HCT116 (cell line): ENCODE measurements around the gene CYP17A1. TPM values are rescaled to one million over a fixed set of nuclear protein-coding genes. Genes with fewer than 3 reads are reported as not detected.
A peak's percentile ranks its signal among the peaks of the same experiment; 100 is the strongest.

ENCODE experiments used
- ATAC-seq: fragments of 200-7000 bp; cut with Tn5 transposase; 2 replicates; pipeline ENCODE4 v1.9.1; 2020; ENCODE audit warnings: mild to moderate bottlenecking, moderate library complexity
- BruUV-seq: library from RNA; stranded (reverse); fragments of 400-500 nt; replicated peaks from 2 replicates; lab custom pipeline; 2021; lab: Mats Ljungman, UMichigan
- CTCF ChIA-PET: fragments of 300-600 bp; sonication (Branson Sonifier 250); formaldehyde crosslinking; loops from one replicate; lab custom pipeline; 2021; ENCODE audit warnings: antibody characterized with exemption; lab: Charles Lee
- POLR2A ChIA-PET: fragments of 300-600, 350-600 bp; sonication (Branson Sonifier 250); formaldehyde crosslinking; loops from one replicate; lab custom pipeline; 2021; ENCODE audit warnings: antibody characterized with exemption; lab: Charles Lee
- RAD21 ChIA-PET, 2 experiments: fragments of 300-600 bp; sonication (Branson Sonifier 250); formaldehyde crosslinking; loops; one replicate each; lab custom pipeline; 2023; ENCODE audit warnings: low total read pairs in 2 of 2; ENCODE audit not compliant: uncharacterized antibody in 2 of 2, unreplicated experiment in 2 of 2, low non-redundant PET in 1 of 2; lab: Charles Lee
- DNase-seq: peaks from one replicate; pipeline ENCODE4 v3.0.0-alpha.2; 2010; ENCODE audit warnings: low read depth, low spot score
- H2AFZ ChIP-seq: fragments of 200-600 bp; shearing (Covaris generic), sonication (generic); 2 replicates; pipeline ENCODE4 v1.6.1; 2017; ENCODE audit warnings: low read depth, mixed run types, mixed read lengths, antibody characterized with exemption, low read length; ENCODE audit not compliant: poor library complexity, severe bottlenecking
- H3K27ac ChIP-seq: 2 replicates; pipeline ENCODE4 v1.5.1; 2012; ENCODE audit warnings: low read depth, low read length
- H3K27me3 ChIP-seq: fragments of 200-600 bp; sonication (generic); 2 replicates; pipeline ENCODE4 v1.6.1; 2016; ENCODE audit warnings: mixed run types, low read length, mixed read lengths; ENCODE audit not compliant: insufficient read depth
- H3K36me3 ChIP-seq, 2 experiments: fragments of 200-500 bp in 1 of 2; fragments of 200-600 bp in 1 of 2; sonication (Bioruptor generic) in 1 of 2; sonication (generic) in 1 of 2; 2 replicates each; pipeline versions ENCODE4 v1.5.1 to v1.6.1; 2014 to 2016; ENCODE audit warnings: low read length in 2 of 2, inconsistent platforms in 1 of 2, mixed read lengths in 1 of 2, mixed run types in 1 of 2; ENCODE audit not compliant: insufficient read depth in 2 of 2, control insufficient read depth in 1 of 2
- H3K4me1 ChIP-seq, 2 experiments: fragments of 200-600 bp in 1 of 2; sonication (generic) in 1 of 2; 2 replicates each; pipeline versions ENCODE4 v1.5.1 to v1.6.1; 2012 to 2017; ENCODE audit warnings: low read length in 2 of 2, inconsistent platforms in 1 of 2, mild to moderate bottlenecking in 1 of 2, mixed read lengths in 1 of 2, mixed run types in 1 of 2, moderate library complexity in 1 of 2; ENCODE audit not compliant: insufficient read depth in 2 of 2, control insufficient read depth in 1 of 2
- H3K4me2 ChIP-seq: fragments of 200-600 bp; sonication (generic); 2 replicates; pipeline ENCODE4 v1.6.1; 2017; ENCODE audit warnings: mixed run types, low read length, mixed read lengths
- H3K4me3 ChIP-seq, 2 experiments: fragments of 200-600 bp in 1 of 2; sonication (generic) in 1 of 2; replicated peaks in 1 of 2; 2 replicates each; pipeline ENCODE4 v1.5.1; 2011 to 2016; ENCODE audit warnings: low read length in 2 of 2, control low read depth in 1 of 2, low read depth in 1 of 2, mild to moderate bottlenecking in 1 of 2, mixed read lengths in 1 of 2, mixed run types in 1 of 2
- H3K79me2 ChIP-seq: fragments of 200-600 bp; sonication (generic); 2 replicates; pipeline ENCODE4 v1.6.1; 2017; ENCODE audit warnings: mild to moderate bottlenecking, mixed run types, low read length, moderate library complexity, mixed read lengths; ENCODE audit not compliant: insufficient read depth
- H3K9ac ChIP-seq: fragments of 200-600 bp; sonication (generic); 2 replicates; pipeline ENCODE4 v1.6.1; 2016; ENCODE audit warnings: low read length, mixed read lengths
- H3K9me2 ChIP-seq: fragments of 200-600 bp; sonication (generic), shearing (Covaris generic); 2 replicates; pipeline ENCODE4 v1.6.1; 2017; ENCODE audit warnings: mixed run types, mild to moderate bottlenecking, moderate library complexity; ENCODE audit not compliant: insufficient read depth
- H3K9me3 ChIP-seq, 2 experiments: fragments of 200-500 bp in 1 of 2; fragments of 200-600 bp in 1 of 2; sonication (Bioruptor generic) in 1 of 2; sonication (generic) in 1 of 2; 2 replicates each; pipeline ENCODE4 v1.6.1; 2014 to 2017; ENCODE audit warnings: low read length in 2 of 2, mixed read lengths in 2 of 2, inconsistent platforms in 1 of 2, low read depth in 1 of 2, mild to moderate bottlenecking in 1 of 2, mixed run types in 1 of 2, moderate library complexity in 1 of 2; ENCODE audit not compliant: control insufficient read depth in 1 of 2, insufficient read depth in 1 of 2
- H4K20me1 ChIP-seq: fragments of 200-600 bp; sonication (generic), shearing (Covaris generic); 2 replicates; pipeline ENCODE4 v1.6.1; 2017; ENCODE audit warnings: mixed run types, mild to moderate bottlenecking, moderate library complexity; ENCODE audit not compliant: insufficient read depth
- CTCF ChIP-seq, 3 experiments: fragments of 200-600 bp in 1 of 3; sonication (generic) in 1 of 3; IDR thresholded peaks in 2 of 3; conservative IDR thresholded peaks in 1 of 3; 2 replicates each; pipeline ENCODE4 v1.5.1; 2012 to 2017; ENCODE audit warnings: low read depth in 2 of 3, low read length in 2 of 3, antibody characterized with exemption in 1 of 3, borderline replicate concordance in 1 of 3, control low read depth in 1 of 3, mild to moderate bottlenecking in 1 of 3, mixed read lengths in 1 of 3, mixed run types in 1 of 3, moderate library complexity in 1 of 3; ENCODE audit not compliant: insufficient read depth in 1 of 3
- POLR2A ChIP-seq: IDR thresholded peaks from 2 replicates; pipeline ENCODE4 v1.7.0; 2011; ENCODE audit warnings: borderline replicate concordance; ENCODE audit not compliant: insufficient read depth, insufficient read length; ENCODE audit errors: extremely low read depth
- intact Hi-C: fragments of 100-400 bp; cut with micrococcal nuclease; formaldehyde crosslinking; loops from 2 replicates; pipeline ENCODE4 v1.10.0; 2022
- total RNA-seq: library from RNA; stranded (reverse); gene quantifications from one replicate; pipeline ENCODE4 v1.2.1, GENCODE V29; 2021; ENCODE audit not compliant: unreplicated experiment

The CYP17A1 gene
- total RNA-seq, 1 experiment from 2014 or later = 4.0 TPM

- Histone ChIP-seq H3K36me3 (peaks cover 0 to 3% of the 10 kb centered on the region in 2 experiments; a peak in 1 of 4 replicates), H3K27me3 (no peaks in the 10 kb centered on the region), H3K9me3 (no peaks in the 10 kb centered on the region), H3K4me3 (no peak overlapping the region), H2AFZ (no peak overlapping the region), H4K20me1 (no peaks in the 10 kb centered on the region; the same call in 1 of the 2 replicates), H3K9ac (no peak overlapping the region), H3K4me1 (peaks cover 0 to 5% of the 10 kb centered on the region in 2 experiments; a peak in 2 of 4 replicates), H3K27ac (no peak overlapping the region), H3K4me2 (no peak overlapping the region), H3K79me2 (no peaks in the 10 kb centered on the region), H3K9me2 (no peaks in the 10 kb centered on the region)
- DNase-seq = no peak
- TF ChIP-seq POLR2A = no peak
- CTCF ChIA-PET = interaction anchor here (0.6 kb wide), 1 partner anchor 38 kb away, joined by 3 read pairs; no protein-coding TSS in a partner anchor
- no peak for ATAC-seq
- RAD21 ChIA-PET = no interaction called here
- TSS peak; percentile 36 for BruUV-seq
- POLR2A ChIA-PET = no interaction called here
- intact Hi-C loops = no loop called here
Observed at GRCh38 chr10:102863660-102864059, 26.4 kb upstream of the CYP17A1 start.

GRCh38 chr10:102859911-102860310, 22.7 kb upstream of the CYP17A1 start:
- no peak for DNase-seq
- Histone ChIP-seq H3K4me3 (no peak overlapping the region), H3K27me3 (no peaks in the 10 kb centered on the region), H3K9me3 (no peaks in the 10 kb centered on the region), H4K20me1 (no peaks in the 10 kb centered on the region; the same call in 1 of the 2 replicates), H3K9ac (no peak overlapping the region), H3K4me2 (no peak overlapping the region), H3K79me2 (peaks cover 17% of the 10 kb centered on the region), H3K4me1 (peaks cover 14% of the 10 kb centered on the region in 2 experiments), H2AFZ (no peak overlapping the region), H3K9me2 (no peaks in the 10 kb centered on the region), H3K27ac (no peak overlapping the region), H3K36me3 (peaks cover 0 to 3% of the 10 kb centered on the region in 2 experiments; a peak in 1 of 4 replicates)
- TF ChIP-seq CTCF (IDR thresholded peaks at IDR 0.05 in 2 of 3, conservative IDR thresholded peaks at IDR 0.05 in 1 of 3; ENCODE audit: borderline replicate concordance in 1 of 3, insufficient read depth in 1 of 3, low read depth in 2 of 3, low read length in 2 of 3) = no peak
- RAD21 ChIA-PET = no interaction called here
- ATAC-seq = no peak
- intact Hi-C loops = no loop called here
- POLR2A ChIA-PET = no interaction called here
- BruUV-seq = no TSS peak
- CTCF ChIA-PET = interaction anchor here (1.4 kb wide), 1 partner anchor 8 kb away, joined by 4 read pairs; no protein-coding TSS in a partner anchor
